BJ (cell line): ENCODE data around the gene NECAB2. TPM values are rescaled to one million over a fixed set of nuclear protein-coding genes. Genes with fewer than 3 reads are reported as not detected.
"Not testable (repeated sequence)": the region's sequence is repeated elsewhere in the genome, so short reads cannot be mapped to it uniquely, and the experiment has no call there.

Experiments
- CTCF ChIA-PET: fragments of 350-600 bp; formaldehyde crosslinking; extraction: SDS; loops from one replicate; lab custom pipeline; 2021; ENCODE audit warnings: antibody characterized with exemption, inconsistent platforms; lab: Yijun Ruan, JAX
- POLR2A ChIA-PET: fragments of 300-600 bp; sonication (Branson Sonifier 250); formaldehyde crosslinking; extraction: SDS; loops from one replicate; lab custom pipeline; 2021; ENCODE audit warnings: antibody characterized with exemption; lab: Charles Lee
- DNase-seq: peaks from one replicate; pipeline ENCODE4 v3.0.0-alpha.2; 2011; ENCODE audit warnings: low read depth
- H3K27me3 ChIP-seq: 2 replicates; pipeline ENCODE4 v1.6.0; 2011; ENCODE audit warnings: low read length; ENCODE audit not compliant: control insufficient read depth, insufficient read depth
- H3K36me3 ChIP-seq: 2 replicates; pipeline ENCODE4 v1.5.1; 2011; ENCODE audit warnings: low read length; ENCODE audit not compliant: control insufficient read depth, insufficient read depth
- H3K4me3 ChIP-seq: 2 replicates; pipeline ENCODE4 v1.5.1; 2011; ENCODE audit warnings: low read depth, mild to moderate bottlenecking, control low read depth, low read length
- polyA plus RNA-seq: library from polyadenylated mRNA; depleted of rRNA; stranded (reverse); fragments of >200 nt; gene quantifications from 2 replicates; pipeline ENCODE4 v1.2.3, GENCODE V29; 2011
- TF ChIP-seq, protein P1 (sequence below): IDR thresholded peaks from 2 replicates; pipeline ENCODE4 v1.5.1; 2011; ENCODE audit warnings: low read depth, mild to moderate bottlenecking, control low read depth, inconsistent platforms, low read length, moderate library complexity; ENCODE audit not compliant: insufficient read depth

NECAB2 gene
- polyA plus RNA-seq, 1 experiment = 0.15 TPM

DNA sequence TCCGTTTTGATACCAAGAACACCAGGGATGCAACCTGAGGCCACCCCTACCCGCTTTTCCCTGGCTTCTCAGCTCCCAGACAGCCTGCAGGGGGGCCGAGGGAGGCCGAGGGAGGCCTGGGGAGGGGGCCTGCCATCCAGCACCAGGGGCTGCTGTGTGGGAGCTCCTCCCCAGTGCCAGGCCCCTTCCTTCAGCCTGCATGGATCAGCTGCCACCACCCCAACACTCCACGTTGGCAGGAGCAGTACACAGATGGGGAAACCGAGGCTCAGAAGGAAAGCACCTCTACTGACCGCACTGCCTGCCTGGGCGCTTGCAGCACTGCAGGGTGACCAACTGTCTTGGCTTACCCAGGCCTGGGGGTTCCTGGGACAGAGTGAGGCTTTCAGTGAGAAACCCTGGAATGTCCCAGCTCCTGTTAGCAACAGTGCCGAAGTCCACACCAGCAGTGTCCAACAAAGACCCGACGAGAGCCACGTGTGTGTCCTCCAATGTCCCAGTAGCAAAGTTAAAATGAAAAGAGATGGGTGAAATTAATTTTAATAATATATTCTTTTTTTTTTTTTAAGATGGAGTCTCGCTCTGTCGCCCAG, 20.3 kb upstream of the NECAB2 start:
- no peak for DNase-seq
- Histone ChIP-seq H3K36me3 (no peaks in the 10 kb centered on the region), H3K4me3 (no peak overlapping the region), H3K27me3 (no peaks in the 10 kb centered on the region)
- TF ChIP-seq, protein P1, sequence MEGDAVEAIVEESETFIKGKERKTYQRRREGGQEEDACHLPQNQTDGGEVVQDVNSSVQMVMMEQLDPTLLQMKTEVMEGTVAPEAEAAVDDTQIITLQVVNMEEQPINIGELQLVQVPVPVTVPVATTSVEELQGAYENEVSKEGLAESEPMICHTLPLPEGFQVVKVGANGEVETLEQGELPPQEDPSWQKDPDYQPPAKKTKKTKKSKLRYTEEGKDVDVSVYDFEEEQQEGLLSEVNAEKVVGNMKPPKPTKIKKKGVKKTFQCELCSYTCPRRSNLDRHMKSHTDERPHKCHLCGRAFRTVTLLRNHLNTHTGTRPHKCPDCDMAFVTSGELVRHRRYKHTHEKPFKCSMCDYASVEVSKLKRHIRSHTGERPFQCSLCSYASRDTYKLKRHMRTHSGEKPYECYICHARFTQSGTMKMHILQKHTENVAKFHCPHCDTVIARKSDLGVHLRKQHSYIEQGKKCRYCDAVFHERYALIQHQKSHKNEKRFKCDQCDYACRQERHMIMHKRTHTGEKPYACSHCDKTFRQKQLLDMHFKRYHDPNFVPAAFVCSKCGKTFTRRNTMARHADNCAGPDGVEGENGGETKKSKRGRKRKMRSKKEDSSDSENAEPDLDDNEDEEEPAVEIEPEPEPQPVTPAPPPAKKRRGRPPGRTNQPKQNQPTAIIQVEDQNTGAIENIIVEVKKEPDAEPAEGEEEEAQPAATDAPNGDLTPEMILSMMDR = no peak
- CTCF ChIA-PET = interaction anchor here (1.1 to 1.4 kb wide), 4 partner anchors 9 to 21 kb away, joined by 3 to 5 read pairs (median 4); no protein-coding TSS in a partner anchor
- POLR2A ChIA-PET = no interaction called here

DNA sequence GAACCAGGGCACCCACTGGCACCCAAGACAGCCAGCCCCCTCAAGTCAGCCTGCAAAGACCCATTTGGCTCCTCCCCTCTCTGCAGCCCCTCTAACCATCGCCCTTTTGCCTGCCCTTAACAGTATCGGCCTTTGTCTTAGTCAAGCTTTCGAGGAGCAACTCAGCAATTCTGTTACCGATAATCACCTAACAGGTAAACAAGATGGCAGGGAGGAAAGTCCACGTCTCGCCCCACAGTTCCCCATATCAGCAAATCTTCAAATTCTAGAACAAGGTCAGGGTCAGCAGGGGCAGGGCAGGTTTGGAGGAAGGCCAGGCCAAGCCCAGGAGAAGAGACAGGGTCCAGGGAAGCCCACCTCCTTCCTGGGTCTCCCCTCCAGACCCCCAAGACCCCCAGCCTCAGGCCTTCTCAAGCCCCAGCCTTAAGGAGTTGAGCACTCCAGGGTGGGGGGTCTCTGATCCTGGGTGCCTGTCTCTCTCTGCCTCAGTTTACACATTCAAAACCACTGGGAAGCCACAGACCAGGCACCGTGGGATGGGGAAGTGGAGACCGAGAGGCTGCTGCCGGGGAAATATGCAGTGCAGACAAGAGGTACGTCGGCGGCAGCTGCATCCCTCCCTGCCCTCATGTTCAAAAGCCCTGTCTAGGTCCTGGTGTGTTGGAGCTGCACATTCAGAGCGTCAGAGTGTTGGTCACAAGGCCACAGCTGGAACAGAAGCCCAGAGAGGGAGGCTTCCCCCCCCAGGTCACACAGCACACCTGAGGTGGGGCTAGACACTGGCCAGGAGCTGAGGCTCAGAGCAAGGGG, 18.9 kb upstream of the NECAB2 start:
- DNase-seq = no peak
- ChIA-PET POLR2A (no interaction called here), CTCF (interaction anchor here (0.6 kb wide), 1 partner anchor 22 kb away, joined by 3 read pairs; no protein-coding TSS in a partner anchor)
- TF ChIP-seq, protein P1 = no peak
- H3K27me3 ChIP-seq = no peaks in the 10 kb centered on the region
- H3K36me3 ChIP-seq = no peaks in the 10 kb centered on the region
- H3K4me3 ChIP-seq = no peak overlapping the region

DNA sequence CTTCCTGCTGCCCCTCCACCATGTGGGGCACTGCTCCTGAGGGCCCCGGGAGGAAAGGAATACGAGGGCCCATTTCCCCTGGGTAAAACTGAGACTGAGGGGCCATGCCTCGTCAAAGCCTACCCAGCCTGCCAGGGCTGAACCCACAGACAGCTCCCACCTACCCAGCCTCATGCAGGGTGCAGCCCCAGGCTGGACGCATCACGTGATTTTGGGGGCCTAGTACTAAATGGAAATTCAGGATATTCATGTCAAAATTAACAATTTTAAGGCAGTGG, 18.4 kb upstream of the NECAB2 start:
- no peaks in the 10 kb centered on the region for H3K27me3 ChIP-seq
- ChIA-PET POLR2A (no interaction called here), CTCF (interaction anchor here (0.6 kb wide), 1 partner anchor 23 kb away, joined by 3 read pairs; no protein-coding TSS in a partner anchor)
- H3K36me3 ChIP-seq = no peaks in the 10 kb centered on the region
- TF ChIP-seq, protein P1 = no peak
- no peak overlapping the region for H3K4me3 ChIP-seq
- no peak for DNase-seq

DNA sequence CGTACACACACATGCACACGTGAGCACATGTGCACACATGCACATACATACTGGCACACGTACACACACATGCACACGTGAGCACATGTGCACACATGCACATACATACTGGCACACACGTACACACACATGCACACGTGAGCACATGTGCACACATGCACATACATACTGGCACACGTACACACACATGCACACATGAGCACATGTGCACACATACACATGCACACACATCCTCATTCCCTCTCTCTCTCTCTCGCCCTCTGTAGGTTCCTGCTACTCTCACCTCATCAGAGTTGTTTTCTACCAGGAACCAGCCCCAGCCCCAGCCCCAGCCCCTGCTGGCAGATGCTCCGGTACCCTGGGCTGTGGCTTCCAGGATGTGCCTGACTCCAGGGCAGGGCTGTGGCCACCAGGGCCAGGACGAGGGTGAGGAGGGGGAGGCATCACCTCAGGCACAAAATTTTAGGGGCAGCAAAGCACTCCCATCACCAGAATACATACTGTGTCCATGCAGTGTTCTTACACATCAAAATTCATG, 17.1 kb upstream of the NECAB2 start:
- DNase-seq, POLR2A ChIA-PET, H3K27me3 ChIP-seq, H3K36me3 ChIP-seq, H3K4me3 ChIP-seq, CTCF ChIA-PET: not testable (repeated sequence)

DNA sequence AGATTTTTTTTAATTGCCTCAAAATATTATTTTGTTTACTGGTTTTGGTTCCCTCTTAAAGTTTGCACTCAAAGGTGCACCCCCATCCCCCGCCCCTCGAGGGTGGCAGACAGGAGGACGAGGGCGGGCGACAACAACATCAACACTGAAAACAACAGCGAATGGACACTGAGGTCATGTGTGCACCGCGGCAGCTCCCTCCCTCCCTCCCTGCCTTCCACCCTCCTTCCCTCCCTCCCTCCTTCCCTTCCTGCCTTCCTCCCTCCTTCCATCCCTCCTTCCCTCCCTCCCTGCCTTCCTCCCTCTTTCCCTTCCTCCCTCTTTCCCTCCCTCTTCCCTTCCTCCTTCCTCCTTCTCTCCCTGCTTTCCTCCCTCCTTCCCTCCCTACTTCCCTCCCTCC, 16.5 kb upstream of the NECAB2 start:
- TF ChIP-seq, protein P1 = no peak
- DNase-seq = no peak
- no peaks in the 10 kb centered on the region for H3K27me3 ChIP-seq
- CTCF ChIA-PET = interaction anchor here (0.7 kb wide), 1 partner anchor 858 kb away, joined by 3 read pairs; no protein-coding TSS in a partner anchor
- no peaks in the 10 kb centered on the region for H3K36me3 ChIP-seq
- POLR2A ChIA-PET = no interaction called here
- H3K4me3 ChIP-seq = no peak overlapping the region
